GM08714 (cell line): ENCODE measurements around the gene ITPA.
A peak's percentile ranks its signal among the peaks of the same experiment; 100 is the strongest.

ENCODE experiments used
- H3K4me3 ChIP-seq: fragments of 200-500 bp; sonication (Bioruptor generic); 2 replicates; pipeline ENCODE4 v1.5.1; 2014; ENCODE audit warnings: mild to moderate bottlenecking, low read length, inconsistent platforms
- ZNF274 ChIP-seq: IDR thresholded peaks from 2 replicates; pipeline ENCODE4 v1.6.1; 2012; ENCODE audit warnings: mild to moderate bottlenecking, low read depth, low read length

The ITPA gene

DNA sequence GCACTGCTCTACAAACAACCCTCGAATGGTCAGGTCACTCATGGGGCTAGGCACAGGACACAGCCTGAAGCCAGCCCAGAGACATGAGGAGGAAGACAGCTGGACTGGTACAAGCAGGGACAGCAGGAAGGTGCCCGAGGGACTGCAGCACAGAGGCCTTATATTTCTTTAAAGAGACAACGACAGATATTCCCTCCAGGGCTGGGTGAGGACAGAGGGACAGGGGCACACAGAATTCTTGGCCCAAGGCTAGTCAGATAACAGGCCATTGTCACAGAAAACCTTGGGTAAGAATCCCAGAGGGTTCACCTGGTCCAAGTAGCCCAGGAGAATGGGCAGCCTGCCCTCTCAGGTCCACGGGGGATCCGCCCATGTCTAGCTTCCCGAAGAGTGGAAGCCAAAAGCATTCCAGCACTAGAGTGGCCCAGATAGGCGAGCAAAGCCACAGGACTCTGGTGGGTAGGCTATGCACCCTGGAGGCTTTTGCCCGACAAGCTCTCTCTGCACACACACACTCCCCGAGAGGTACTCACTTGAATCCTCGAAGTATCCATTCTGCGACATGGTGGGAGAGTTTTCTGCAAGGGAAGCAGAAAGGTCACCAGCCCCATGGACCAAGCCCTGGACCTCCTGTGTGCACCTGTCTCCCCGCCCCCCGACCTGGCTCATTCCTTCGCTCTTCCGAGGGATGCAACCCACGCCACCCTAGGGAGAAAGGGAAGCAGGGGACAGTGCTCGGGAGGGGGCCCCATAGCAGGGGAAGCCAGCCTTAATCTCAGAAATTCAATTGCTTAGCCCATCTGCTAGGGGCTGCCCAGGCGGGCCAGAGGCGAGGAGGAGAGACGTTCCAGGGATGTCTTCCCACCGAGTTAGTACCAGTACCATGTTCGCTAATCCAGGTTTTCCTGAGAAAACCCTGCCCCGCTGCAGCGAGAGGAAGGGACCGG, 28.0 kb downstream of the ITPA start:
- H3K4me3 ChIP-seq, result no peak overlapping the region
- TF ChIP-seq ZNF274, result no peak

DNA sequence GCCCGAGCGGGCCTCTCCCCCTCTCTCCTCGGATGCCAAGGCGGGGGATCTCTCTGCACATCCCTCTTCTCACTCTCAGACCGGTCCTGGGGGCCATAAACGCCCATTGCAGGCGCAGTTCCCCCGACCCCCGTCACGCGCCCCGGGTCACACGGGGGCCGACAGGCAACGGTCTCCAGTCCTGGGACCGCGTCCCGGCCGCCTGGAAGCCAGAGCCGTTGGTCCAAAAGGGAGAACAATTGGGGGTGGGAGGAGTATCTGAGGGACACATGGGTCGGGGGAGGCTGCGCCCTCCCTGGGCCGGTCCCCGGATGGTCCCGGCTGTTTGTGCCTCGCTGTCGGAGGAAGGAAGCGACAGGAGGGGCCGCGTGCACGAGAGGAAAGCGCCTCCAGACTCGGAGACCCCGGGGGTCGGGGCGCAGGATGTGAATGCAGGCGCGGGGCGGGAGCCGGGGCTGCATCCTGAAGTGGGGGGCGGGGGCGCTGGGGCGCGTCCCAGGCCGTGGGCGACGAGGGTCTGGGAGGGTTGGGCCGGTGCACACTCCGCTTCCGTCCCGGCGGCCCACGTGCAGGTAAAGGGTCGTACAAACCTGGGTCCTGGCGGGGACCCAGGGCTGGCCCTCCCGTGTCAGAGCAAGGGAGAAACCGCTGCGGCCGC, 28.8 kb downstream of the ITPA start:
- TF ChIP-seq ZNF274, result no peak

GRCh38 chr20:3238616-3239025, 29.3 kb downstream of the ITPA start:
- H3K4me3 ChIP-seq, result peak overlapping the region; percentile 65; the same call in 1 of the 2 replicates
- no peak for TF ChIP-seq ZNF274

More for the DNA sequence above, 28.8 kb downstream of the ITPA start:
- peak overlapping the region; percentile 65; the same call in 1 of the 2 replicates for H3K4me3 ChIP-seq

GRCh38 chr20:3239026-3239866, 29.9 kb downstream of the ITPA start, which contains the start of gene SLC4A11:
Gene SLC4A11 (minus strand): TSS chr20:3239190. CDS start chr20:3239137, 53 bp downstream.
- H3K4me3 ChIP-seq, result peak within 1 kb of the TSS; percentile 65; the same call in 1 of the 2 replicates
- TF ChIP-seq ZNF274, result no peak

DNA sequence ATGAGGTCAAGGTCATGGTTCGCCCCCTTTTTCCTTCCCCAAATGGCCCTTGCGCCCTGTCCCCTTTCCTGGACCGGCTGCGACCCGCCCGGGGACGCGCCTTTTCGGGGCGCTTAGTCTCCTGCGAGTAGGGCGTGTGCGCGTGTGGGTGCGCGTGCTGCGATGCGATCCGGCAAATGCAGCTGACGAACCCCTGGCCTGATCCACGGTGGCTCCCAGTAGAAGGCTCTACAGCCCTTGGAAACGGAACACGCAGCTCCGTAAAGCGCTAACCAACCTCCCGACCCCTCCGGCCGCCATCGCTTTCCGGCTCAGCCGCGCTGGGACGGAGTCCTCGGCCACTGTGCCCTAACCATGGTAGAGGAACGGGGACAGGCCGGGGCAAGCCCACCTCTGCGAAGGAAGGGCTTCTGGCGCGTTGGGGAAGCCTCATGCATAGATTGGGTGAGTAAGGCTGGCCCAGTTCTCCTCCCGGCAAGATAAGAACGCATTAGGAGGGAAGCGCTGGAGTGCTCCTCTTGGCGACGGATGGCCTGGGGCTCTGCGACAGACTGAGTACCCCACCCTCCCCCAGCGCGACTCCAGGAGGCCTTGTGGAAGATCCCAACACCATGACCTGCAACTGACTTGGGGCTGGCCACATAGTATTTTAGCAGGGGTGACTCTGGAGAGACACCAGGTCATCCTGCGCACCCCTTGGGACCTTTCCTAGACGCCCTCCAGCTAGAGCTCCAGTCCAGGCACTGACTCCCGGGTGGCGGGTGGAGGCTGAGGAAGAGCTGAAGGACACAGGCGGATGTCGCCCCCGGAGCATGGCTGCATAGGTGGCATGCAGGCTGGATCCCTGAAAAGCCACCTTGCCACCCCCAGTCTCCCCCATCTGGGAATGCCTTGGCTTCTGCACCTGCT, 30.8 kb downstream of the ITPA start:
- no peak for TF ChIP-seq ZNF274
- H3K4me3 ChIP-seq, result peak overlapping the region; percentile 65; the same call in 1 of the 2 replicates

DNA sequence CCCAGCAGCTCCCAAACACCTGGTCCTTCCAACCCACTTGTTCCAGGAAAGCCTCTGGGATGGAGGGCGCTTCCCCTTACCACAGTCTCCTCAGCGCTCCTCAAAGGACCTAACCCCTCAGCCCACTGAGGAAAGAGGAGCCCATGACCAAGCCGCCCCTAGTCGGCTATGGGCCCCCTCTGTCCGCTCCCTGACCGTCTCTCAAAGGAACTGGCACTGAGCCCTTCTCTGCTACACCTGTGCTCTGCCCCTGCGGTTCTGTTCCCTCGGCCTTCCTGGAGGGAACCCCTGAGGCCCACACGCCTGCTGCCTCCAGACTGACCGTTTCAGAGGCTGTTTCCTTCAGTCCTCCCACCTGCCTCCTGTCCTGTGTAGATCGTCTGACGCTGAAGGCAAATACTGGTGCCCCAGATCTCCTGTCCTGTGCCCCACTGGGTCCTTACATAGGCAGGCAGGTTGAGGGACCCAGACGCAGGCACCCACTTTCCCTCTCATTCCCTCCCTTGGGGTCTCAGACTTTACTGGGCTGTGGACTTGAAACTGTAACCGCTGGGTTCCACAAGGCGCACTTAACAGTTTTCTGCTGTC, 31.6 kb downstream of the ITPA start:
- TF ChIP-seq ZNF274, result no peak

DNA sequence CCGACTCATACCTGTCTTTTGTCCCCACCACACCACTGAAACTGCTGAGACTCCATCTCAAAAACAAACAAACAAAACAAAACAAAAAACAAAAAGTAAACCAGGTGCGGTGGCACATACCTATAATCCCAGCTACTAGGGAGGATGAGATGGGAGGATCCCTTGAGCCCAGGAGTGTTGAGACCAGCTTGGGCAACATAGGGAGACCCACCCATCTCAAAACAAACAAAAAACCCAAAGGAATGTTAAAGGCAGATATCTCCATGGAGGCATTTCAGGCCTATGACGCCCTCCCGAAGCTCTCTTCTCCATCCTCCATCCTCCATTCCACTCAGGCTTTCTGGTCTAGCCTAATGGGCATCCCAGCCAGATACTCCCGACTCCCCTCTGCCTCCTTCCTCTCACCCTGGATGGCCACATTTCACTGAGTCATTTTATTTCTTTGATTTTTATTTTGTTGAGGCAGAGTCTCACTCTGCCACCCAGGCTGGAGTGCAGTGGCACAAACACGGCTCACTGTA, 32.9 kb downstream of the ITPA start:
- no peak overlapping the region for H3K4me3 ChIP-seq
- TF ChIP-seq ZNF274, result no peak

More for the DNA sequence above, 31.6 kb downstream of the ITPA start:
- peak overlapping the region; percentile 65; the same call in 1 of the 2 replicates for H3K4me3 ChIP-seq

GRCh38 chr20:3243718-3244358, 34.5 kb downstream of the ITPA start:
- no peak overlapping the region for H3K4me3 ChIP-seq
- no peak for TF ChIP-seq ZNF274

DNA sequence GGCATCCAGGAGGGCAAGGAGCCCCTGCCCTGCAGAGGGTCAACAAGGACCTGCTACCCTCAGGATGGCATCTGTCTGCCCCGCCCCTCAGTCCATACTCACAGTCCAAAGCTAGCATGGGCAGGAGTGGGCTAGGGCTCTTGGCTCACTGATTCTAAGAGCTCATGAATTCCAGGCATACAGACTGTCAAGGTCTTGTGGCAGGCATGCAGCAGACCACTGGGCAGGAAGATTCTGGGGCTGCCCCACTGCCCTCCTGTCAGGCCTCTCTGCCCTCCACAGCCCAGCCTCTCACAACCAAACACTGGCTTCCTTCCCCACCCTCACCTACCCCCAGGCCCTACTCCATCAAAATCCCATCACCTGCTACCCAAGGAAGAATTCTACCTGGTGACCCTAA, 35.3 kb downstream of the ITPA start:
- TF ChIP-seq ZNF274, result no peak
- no peak overlapping the region for H3K4me3 ChIP-seq

DNA sequence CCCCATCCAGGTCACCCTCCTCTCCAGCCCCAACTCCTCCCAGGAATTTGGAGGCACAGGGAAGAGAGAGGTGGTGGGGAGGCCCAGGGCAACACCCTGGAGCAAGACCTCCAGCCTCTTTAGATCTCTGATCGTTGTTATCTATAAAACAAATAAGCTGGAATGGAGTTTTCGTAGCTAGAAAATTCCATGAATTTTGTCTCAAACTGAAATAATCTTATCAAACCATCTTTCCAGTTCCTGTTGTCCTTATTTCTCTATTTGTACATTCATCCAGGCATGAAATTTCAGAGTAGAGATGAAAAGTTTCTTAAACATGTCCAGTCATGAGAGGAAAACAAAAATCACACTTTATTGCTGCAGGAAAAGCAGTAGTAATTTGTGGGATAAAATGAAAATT, 35.9 kb downstream of the ITPA start:
- TF ChIP-seq ZNF274, result no peak
- H3K4me3 ChIP-seq, result no peak overlapping the region

- TF ChIP-seq ZNF274, result no peak
- no peak overlapping the region for H3K4me3 ChIP-seq
Observed at GRCh38 chr20:3245711-3246110, 36.4 kb downstream of the ITPA start.

DNA sequence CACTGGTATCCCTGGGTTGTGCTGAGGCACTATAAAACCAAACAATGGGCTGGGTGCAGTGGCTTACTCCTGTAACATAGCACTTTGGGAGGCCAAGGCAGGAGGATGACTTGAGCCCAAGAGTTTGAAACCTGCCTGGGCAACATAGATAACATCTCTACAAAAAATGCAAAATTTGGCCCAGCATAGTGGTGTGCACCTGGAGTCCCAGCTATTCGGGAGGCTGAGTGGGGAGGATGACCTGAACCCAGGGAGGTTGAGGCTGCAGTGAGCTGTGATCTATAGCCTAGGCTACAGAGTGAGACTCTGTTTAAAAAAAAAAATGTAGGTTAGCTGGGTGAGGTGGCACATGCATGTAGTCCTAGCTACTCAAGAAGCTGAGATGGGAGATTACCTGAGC, 37.4 kb downstream of the ITPA start:
- TF ChIP-seq ZNF274, result no peak
- no peak overlapping the region for H3K4me3 ChIP-seq
